Loucy (cell line): Measurements from ENCODE around the gene SETBP1.

ENCODE experiments used
- CTCF ChIP-seq: fragments of 200-600 bp; sonication (generic); conservative IDR thresholded peaks from 2 replicates; pipeline ENCODE4 v1.5.1; 2014; ENCODE audit warnings: mild to moderate bottlenecking, antibody characterized with exemption, low read length
- EZH2phosphoT487 ChIP-seq: fragments of 200-600 bp; IDR thresholded peaks from 2 replicates; pipeline ENCODE4 v1.6.1; 2018; ENCODE audit warnings: antibody characterized with exemption, mild to moderate bottlenecking, moderate library complexity, borderline replicate concordance

- TF ChIP-seq CTCF (no peak), EZH2phosphoT487 (no peak)
Observed at GRCh38 chr18:45049578-45050319, 369.1 kb downstream of the SETBP1 start.
